ENCODE measurements around the gene SAMD10. TPM values are rescaled to one million over a fixed set of nuclear protein-coding genes. Genes with fewer than 3 reads are reported as not detected.

Gene SAMD10
- 10 to 100 TPM in 1 of 2 donors, 1 to 10 TPM in 1; 9.4 to 13.1 TPM for polyA plus RNA-seq

DNA sequence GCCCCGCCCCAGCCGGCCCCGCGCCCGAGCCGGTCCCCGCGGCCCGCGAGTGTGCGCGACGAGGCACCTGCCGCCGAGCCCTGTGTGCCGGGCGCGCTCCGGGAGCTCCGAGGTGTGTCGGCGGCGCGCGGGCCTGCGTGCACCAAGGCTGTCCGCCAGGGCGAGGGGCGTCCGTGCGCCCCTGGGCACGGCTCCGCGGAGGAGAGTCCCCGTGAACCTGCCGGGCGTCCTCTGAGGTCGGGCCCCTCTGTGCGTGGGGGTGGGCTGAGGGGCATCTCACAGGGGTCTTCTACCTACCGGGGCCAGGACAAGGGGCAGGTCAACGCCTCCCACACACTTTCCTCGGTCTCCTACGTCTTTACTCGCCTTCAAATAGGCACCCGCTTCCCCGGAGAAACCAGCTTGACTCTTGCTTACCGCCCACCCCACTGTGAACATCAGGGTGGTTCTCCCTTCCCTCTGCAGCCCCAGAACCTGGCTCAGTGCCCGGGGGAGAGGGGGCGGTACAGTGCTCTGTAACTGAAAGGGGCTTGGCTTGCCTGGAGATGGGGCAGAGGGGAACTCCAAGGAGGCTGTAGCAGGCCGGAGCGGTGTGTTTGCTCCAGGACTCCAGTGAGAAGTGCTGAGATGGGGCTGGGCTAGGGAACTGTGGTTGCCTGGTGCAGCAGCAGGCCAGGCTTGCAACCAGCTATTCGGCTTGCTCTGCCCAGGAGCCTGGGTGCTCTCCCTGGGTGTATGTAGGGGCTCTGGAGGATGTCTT is at the start of gene SAMD10:
Gene SAMD10 (minus strand): TSS at position 86 of the 760 bp plus-strand sequence. CDS start 175 bp downstream, outside the sequence.
- Histone ChIP-seq H3K9me3 (ENCODE audit: control insufficient read depth in 2 of 2, insufficient read depth in 1 of 2, low read depth in 1 of 2, low read length in 1 of 2) (no peaks in the 10 kb centered on the region), H3K4me1 (ENCODE audit: control insufficient read depth in 2 of 2, insufficient read depth in 2 of 2, low read length in 1 of 2) (peaks cover 2 to 16% of the 10 kb centered on the region in 2 donors), H3K36me3 (ENCODE audit: control insufficient read depth in 2 of 2, insufficient read depth in 2 of 2, low read length in 1 of 2) (peaks cover 8 to 12% of the 10 kb centered on the region in 2 donors), H3K27ac (ENCODE audit: low read depth in 2 of 2, low read length in 1 of 2) (peak within 1 kb of the TSS; percentile 92), H3K4me3 (ENCODE audit: low read depth in 1 of 2, low read length in 2 of 2) (peak within 1 kb of the TSS; percentile 86 to 91), H3K27me3 (ENCODE audit: control insufficient read depth in 1 of 2, insufficient read depth in 2 of 2, low read length in 2 of 2) (no peaks in the 10 kb centered on the region)
- WGBS, 2 donors: 2 to 5% methylated on average over 27 to 52 of the region's 52 CpGs

DNA sequence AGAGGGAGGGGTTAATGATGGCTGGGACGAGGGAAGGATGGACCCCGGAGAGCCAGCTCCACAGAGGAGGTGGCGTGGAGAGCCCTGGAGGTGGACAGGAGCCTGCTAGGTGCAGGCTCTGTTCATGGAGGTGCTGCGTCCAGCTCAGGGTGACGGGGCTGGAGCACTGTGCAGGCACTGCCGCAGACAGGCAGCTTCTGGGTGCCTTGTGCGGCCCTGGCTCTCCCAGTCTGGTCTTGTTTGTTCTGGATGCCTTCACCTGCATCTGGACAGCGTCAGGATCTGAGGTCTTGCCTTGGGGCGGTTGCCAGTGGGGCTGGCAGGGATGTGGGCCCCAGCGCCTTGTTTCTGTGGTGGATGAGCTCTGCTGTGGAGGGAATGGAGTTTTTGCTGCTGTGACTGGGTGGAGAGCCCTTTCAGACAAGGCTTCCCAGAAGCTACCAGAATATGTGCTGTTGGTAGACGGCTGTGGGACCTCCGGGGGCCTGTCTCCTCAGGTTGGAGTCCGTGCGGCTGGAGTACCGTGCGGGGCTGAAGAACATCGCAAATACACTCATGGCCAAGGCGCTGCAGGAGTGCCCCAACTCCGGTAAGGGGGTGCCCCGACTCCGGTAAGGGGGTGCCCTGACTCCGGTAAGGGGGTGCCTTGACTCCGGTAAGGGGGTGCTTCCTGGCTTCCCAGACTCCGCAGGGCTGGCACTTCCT is 48.7 kb upstream of the SAMD10 start:
- no peak overlapping the region for H3K27ac ChIP-seq (ENCODE audit: low read depth in 2 of 2, low read length in 1 of 2)
- no peaks in the 10 kb centered on the region for H3K9me3 ChIP-seq (ENCODE audit: control insufficient read depth in 2 of 2, insufficient read depth in 1 of 2, low read depth in 1 of 2, low read length in 1 of 2)
- H3K27me3 ChIP-seq (ENCODE audit: control insufficient read depth in 1 of 2, insufficient read depth in 2 of 2, low read length in 2 of 2): no peaks in the 10 kb centered on the region
- peaks cover 22 to 74% of the 10 kb centered on the region in 2 donors for H3K36me3 ChIP-seq (ENCODE audit: control insufficient read depth in 2 of 2, insufficient read depth in 2 of 2, low read length in 1 of 2)
- 92 to 93% methylated on average over 24 of the region's 24 CpGs for WGBS, 2 donors
- H3K4me3 ChIP-seq (ENCODE audit: low read depth in 1 of 2, low read length in 2 of 2): no peak overlapping the region
- no peaks in the 10 kb centered on the region for H3K4me1 ChIP-seq (ENCODE audit: control insufficient read depth in 2 of 2, insufficient read depth in 2 of 2, low read length in 1 of 2)

DNA sequence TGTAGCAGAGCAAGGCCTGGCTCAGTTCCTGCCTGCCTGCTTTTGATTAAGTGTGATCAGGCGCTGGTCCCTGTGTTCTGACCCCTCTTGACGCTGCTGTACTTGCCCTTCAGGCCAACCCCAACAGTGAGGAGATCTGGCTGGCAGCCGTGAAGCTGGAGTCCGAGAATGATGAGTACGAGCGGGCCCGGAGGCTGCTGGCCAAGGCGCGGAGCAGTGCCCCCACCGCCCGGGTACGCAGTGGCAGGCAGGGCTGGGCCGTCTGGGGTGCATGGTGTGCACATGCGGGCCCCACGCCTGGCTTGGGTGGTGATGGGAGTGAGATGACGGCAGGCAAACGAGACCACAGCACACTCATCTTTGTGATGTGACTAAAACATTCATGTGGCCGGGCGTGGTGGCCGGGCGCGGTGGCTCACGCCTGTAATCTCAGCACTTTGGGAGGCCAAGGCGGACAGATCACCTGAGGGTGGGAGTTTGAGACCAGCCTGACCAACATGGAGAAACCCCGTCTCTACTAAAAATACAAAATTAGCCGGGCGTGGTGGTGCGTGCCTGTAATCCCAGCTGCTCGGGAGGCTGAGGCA is 46.5 kb upstream of the SAMD10 start:
- peaks cover 22 to 77% of the 10 kb centered on the region in 2 donors for H3K36me3 ChIP-seq (ENCODE audit: control insufficient read depth in 2 of 2, insufficient read depth in 2 of 2, low read length in 1 of 2)
- no peaks in the 10 kb centered on the region for H3K27me3 ChIP-seq (ENCODE audit: control insufficient read depth in 1 of 2, insufficient read depth in 2 of 2, low read length in 2 of 2)
- H3K4me1 ChIP-seq (ENCODE audit: control insufficient read depth in 2 of 2, insufficient read depth in 2 of 2, low read length in 1 of 2): no peaks in the 10 kb centered on the region
- H3K4me3 ChIP-seq (ENCODE audit: low read depth in 1 of 2, low read length in 2 of 2): no peak overlapping the region
- no peaks in the 10 kb centered on the region for H3K9me3 ChIP-seq (ENCODE audit: control insufficient read depth in 2 of 2, insufficient read depth in 1 of 2, low read depth in 1 of 2, low read length in 1 of 2)
- no peak overlapping the region for H3K27ac ChIP-seq (ENCODE audit: low read depth in 2 of 2, low read length in 1 of 2)
- 95% methylated on average over 29 of the region's 29 CpGs for WGBS, 2 donors

DNA sequence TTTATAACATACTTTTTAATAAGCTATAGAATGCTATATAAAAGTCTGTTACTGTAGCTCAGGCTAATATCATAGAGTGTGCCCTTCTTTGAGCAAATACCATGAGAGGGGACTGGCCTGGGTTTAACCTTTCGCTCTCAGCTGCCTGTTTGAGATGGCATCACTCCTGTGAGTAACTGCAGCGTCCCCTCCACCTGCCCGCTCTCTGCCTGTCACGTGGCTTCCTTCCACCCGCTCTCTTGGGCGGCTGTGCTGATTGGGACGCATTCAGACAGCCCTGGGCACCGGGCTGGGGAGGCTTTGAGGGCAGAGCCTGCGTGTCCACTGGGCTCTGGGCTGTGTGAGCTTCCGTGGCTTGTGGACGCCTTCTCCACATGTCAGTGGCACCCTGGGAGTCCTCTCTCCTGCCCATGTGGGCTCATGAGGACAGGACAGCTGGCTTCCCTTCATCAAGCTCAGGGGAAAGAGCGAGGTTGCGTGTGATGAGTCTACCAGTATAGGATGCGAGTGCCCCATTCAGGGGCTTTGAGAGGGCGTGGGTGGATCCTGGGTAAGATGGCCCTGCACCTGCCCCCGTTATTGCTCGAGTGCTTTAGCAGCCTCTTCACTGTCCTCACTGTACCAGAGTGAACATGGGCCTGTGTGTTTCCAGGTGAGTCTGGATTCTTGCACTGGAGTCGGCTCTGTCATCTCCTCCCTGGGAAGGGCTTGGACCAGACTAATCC is 45.8 kb upstream of the SAMD10 start:
- Histone ChIP-seq H3K36me3 (ENCODE audit: control insufficient read depth in 2 of 2, insufficient read depth in 2 of 2, low read length in 1 of 2) (peaks cover 21 to 76% of the 10 kb centered on the region in 2 donors), H3K27me3 (ENCODE audit: control insufficient read depth in 1 of 2, insufficient read depth in 2 of 2, low read length in 2 of 2) (no peaks in the 10 kb centered on the region), H3K4me1 (ENCODE audit: control insufficient read depth in 2 of 2, insufficient read depth in 2 of 2, low read length in 1 of 2) (no peaks in the 10 kb centered on the region), H3K9me3 (ENCODE audit: control insufficient read depth in 2 of 2, insufficient read depth in 1 of 2, low read depth in 1 of 2, low read length in 1 of 2) (no peaks in the 10 kb centered on the region), H3K27ac (ENCODE audit: low read depth in 2 of 2, low read length in 1 of 2) (no peak overlapping the region), H3K4me3 (ENCODE audit: low read depth in 1 of 2, low read length in 2 of 2) (no peak overlapping the region)
- WGBS, 2 donors: 94 to 95% methylated on average over 18 of the region's 18 CpGs

DNA sequence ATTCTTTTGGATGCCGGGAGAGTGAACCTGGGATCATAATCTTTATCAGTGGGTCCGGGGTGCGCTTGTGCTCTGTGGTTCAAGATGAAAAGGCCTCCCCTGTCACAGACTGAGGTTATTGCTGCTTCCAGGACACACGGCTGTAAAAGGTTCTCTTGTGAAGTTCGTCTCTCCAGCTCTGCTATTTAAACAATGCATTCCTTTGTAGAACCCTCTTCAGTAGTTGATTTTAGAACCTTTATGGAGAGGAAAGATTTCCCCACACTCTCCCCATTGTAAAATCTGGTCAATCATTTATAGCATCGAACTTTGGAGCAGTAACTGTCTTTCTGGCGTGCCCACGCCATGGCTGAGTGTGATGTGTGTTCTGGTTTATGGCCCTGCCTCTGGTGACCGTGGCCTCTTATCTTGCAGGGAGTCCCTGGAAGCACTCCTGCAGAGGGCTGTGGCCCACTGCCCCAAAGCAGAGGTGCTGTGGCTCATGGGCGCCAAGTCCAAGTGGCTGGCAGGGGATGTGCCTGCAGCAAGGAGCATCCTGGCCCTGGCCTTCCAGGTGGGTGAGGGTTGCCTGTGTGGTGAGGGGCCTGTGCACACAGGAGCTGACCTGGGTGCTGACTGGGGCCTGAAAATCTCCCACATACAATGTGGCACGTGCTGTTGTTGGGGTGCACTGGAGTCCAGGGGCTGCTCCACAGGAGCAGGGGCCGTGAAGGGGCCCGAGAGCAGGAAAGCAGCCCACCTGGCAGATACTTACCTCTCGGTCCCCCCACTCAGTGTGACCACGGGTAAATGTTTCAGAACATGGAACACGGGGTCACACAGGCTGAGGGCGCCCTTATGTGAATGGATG is 44.9 kb upstream of the SAMD10 start:
- Histone ChIP-seq H3K9me3 (ENCODE audit: control insufficient read depth in 2 of 2, insufficient read depth in 1 of 2, low read depth in 1 of 2, low read length in 1 of 2) (no peaks in the 10 kb centered on the region), H3K27ac (ENCODE audit: low read depth in 2 of 2, low read length in 1 of 2) (no peak overlapping the region), H3K36me3 (ENCODE audit: control insufficient read depth in 2 of 2, insufficient read depth in 2 of 2, low read length in 1 of 2) (peaks cover 16 to 74% of the 10 kb centered on the region in 2 donors), H3K27me3 (ENCODE audit: control insufficient read depth in 1 of 2, insufficient read depth in 2 of 2, low read length in 2 of 2) (no peaks in the 10 kb centered on the region), H3K4me1 (ENCODE audit: control insufficient read depth in 2 of 2, insufficient read depth in 2 of 2, low read length in 1 of 2) (no peaks in the 10 kb centered on the region), H3K4me3 (ENCODE audit: low read depth in 1 of 2, low read length in 2 of 2) (no peak overlapping the region)
- WGBS, 2 donors: 87 to 95% methylated on average over 17 of the region's 17 CpGs

DNA sequence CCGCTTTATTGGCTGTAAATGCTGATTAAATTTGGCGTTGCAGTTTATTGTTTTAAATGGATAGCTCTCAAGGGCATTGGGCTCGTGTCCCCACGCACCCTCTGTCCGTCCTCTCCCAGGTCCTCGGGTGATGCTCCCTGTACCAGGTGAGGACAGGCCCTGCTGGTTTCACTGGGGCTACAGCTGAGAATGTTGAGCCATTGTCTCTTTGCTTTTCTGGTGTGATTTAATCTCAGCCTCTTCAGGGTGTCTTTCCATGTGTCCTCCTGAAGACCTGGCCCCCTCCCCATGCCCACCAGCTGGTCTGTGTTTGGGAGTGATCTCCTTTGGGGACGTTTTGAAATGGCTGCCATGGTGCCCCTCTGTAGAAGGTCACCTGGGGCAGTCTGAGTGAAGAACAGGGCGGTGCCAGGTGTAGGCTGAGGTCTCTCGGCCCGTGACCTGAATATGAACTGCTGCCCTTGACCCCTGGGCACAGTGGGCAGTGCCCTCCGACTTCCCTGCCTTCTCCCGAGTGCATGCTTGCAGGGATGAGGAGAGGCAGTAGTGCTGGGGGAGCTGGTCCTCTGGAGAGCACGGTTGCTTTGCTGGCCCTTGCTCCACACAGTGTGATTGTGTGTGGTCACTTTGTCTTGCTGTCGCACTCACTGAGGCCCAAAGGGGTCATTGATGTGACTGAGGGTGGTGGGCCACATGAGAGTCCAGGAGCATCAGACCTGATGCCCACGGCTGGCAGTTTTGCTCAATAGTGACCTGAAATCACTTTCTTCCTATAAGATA is 44.1 kb upstream of the SAMD10 start:
- 79 to 92% methylated on average over 15 of the region's 15 CpGs for WGBS, 2 donors

DNA sequence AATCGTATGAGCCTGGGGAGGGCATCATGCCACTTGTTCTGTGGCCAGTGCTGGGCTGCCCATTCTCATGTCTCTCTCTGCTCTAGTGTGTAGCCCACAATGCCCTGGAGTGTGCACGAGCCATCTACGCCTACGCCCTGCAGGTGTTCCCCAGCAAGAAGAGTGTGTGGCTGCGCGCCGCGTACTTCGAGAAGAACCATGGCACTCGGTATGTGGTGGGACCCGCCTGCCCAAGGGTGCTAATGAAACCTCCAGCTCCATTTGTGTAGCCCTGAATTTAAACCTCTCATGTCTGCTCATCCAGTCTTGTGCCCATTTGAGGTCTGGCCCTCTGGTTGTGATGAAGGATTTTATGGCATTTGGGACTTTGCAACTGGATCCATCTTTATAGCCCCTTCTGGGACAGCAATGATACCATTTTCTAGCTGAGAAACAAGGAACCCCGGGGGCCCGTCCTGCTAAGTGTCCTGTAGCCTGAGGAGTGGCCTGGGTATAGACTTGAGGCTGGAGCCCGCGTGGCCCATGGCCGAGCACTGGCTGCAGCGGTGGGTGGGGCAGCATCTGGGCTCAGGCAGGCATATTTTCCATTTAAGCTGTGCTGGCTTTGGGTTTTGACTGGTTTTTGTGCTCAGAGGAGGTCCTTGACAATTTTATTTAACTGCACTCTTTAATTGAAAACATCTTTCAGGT is 43.4 kb upstream of the SAMD10 start:
- no peaks in the 10 kb centered on the region for H3K27me3 ChIP-seq (ENCODE audit: control insufficient read depth in 1 of 2, insufficient read depth in 2 of 2, low read length in 2 of 2)
- H3K4me1 ChIP-seq (ENCODE audit: control insufficient read depth in 2 of 2, insufficient read depth in 2 of 2, low read length in 1 of 2): no peaks in the 10 kb centered on the region
- peaks cover 18 to 70% of the 10 kb centered on the region in 2 donors for H3K36me3 ChIP-seq (ENCODE audit: control insufficient read depth in 2 of 2, insufficient read depth in 2 of 2, low read length in 1 of 2)
- 95 to 96% methylated on average over 17 of the region's 17 CpGs for WGBS, 2 donors
- H3K27ac ChIP-seq (ENCODE audit: low read depth in 2 of 2, low read length in 1 of 2): no peak overlapping the region
- peaks cover 0 to 2% of the 10 kb centered on the region in 2 donors for H3K9me3 ChIP-seq (ENCODE audit: control insufficient read depth in 2 of 2, insufficient read depth in 1 of 2, low read depth in 1 of 2, low read length in 1 of 2)
- no peak overlapping the region for H3K4me3 ChIP-seq (ENCODE audit: low read depth in 1 of 2, low read length in 2 of 2)

More for the DNA sequence above, 44.1 kb upstream of the SAMD10 start:
- H3K27me3 ChIP-seq (ENCODE audit: control insufficient read depth in 1 of 2, insufficient read depth in 2 of 2, low read length in 2 of 2): no peaks in the 10 kb centered on the region
- H3K27ac ChIP-seq (ENCODE audit: low read depth in 2 of 2, low read length in 1 of 2): no peak overlapping the region
- peaks cover 18 to 75% of the 10 kb centered on the region in 2 donors for H3K36me3 ChIP-seq (ENCODE audit: control insufficient read depth in 2 of 2, insufficient read depth in 2 of 2, low read length in 1 of 2)
- H3K9me3 ChIP-seq (ENCODE audit: control insufficient read depth in 2 of 2, insufficient read depth in 1 of 2, low read depth in 1 of 2, low read length in 1 of 2): peaks cover 0 to 2% of the 10 kb centered on the region in 2 donors
- no peaks in the 10 kb centered on the region for H3K4me1 ChIP-seq (ENCODE audit: control insufficient read depth in 2 of 2, insufficient read depth in 2 of 2, low read length in 1 of 2)
- H3K4me3 ChIP-seq (ENCODE audit: low read depth in 1 of 2, low read length in 2 of 2): no peak overlapping the region

Data from esophagus (tissue), 2 donors.